NB4 (cell line): ENCODE results near the gene LMCD1.

Source experiments
- CTCF ChIP-seq: IDR thresholded peaks from one replicate; pipeline ENCODE4 v1.5.1; 2012; ENCODE audit warnings: low read depth, low read length
- POLR2A ChIP-seq: IDR thresholded peaks from 2 replicates; pipeline ENCODE4 v1.6.1; 2011; ENCODE audit warnings: mild to moderate bottlenecking; ENCODE audit not compliant: insufficient read length; ENCODE audit errors: extremely low read depth

- TF ChIP-seq CTCF: no peak
- TF ChIP-seq POLR2A: no peak
These were observed 59.7 kb downstream of the LMCD1 start for GRCh38 chr3:8561370-8561769.
